Stimulated activated CD4-positive, alpha-beta T cell treated with anti-CD3 and anti-CD28 coated beads, Interleukin-4, amount 100 ng/mL, for 48 hours (primary cell): ENCODE data around the gene RBFOX2.
"Not testable (repeated sequence)": the region's sequence is repeated elsewhere in the genome, so short reads cannot be mapped to it uniquely, and the experiment has no call there.

Experiments
- DNase-seq, 2 donors: peaks; one replicate each; pipeline ENCODE4 v3.0.0-alpha.2; 2020; ENCODE audit warnings: low read depth in 2 of 2

RBFOX2 gene

GRCh38 chr22:35777335-35777975 is 251.2 kb downstream of the RBFOX2 start:
- DNase-seq = no peak

DNA sequence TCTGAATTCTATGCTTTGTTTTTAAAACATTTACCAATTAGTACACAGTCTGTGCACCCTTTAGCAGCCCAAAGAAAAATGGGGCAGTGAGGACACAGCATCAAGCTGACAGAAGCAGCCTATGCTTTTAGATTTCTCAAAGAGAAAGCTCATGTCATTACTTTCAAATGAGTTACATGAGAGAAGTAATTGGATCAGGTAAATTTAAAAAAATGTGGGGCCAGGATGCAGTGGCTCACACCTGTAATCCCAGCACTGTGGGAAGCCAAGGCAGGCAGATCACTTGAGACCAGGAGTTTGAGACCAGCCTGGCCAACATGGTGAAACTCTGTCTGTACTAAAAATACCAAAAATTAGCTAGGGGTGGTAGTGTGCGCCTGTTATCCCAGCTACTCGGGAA is 253.3 kb downstream of the RBFOX2 start:
- DNase-seq = no peak

DNA sequence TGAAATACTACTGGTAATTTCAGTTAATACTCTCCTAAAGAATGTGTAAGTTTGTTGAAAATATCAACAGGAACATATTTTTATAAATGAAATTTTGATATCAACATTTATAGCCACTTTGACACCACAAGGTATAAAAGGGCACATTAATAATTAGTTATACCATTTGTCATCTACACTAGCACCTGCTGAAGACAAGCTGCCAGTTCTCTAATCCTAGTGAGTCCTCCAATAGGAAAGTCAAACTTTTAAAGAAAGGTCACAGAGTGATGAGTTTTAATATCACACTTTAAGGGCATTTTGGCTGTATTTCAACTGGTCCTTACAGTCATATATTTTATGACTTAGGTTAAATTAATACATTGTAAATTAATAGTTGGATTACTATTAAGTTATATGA is 258.6 kb downstream of the RBFOX2 start:
- DNase-seq = no peak

GRCh38 chr22:35766654-35767580 is 261.7 kb downstream of the RBFOX2 start:
- no peak for DNase-seq

DNA sequence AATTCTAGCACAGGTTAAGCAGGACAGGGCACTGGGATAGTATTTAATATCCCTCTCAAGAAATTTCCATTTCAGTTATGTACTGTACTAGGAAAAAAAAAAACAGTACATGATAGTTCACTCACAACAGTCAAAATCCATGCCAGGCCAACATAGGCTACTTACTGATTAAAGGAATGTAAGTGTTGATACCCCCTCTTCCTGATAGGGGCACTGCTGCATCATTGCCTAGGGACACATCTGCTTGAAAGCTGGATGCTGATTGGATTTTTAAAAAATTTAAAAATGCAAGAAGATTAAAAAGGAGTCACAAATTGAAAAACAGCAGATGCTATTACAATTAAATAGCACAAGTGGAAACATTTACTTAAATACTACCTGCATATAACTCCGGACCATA is 267.6 kb downstream of the RBFOX2 start:
- DNase-seq = no peak

- no peak for DNase-seq
Observed at GRCh38 chr22:35758394-35758793, 270.2 kb downstream of the RBFOX2 start.

DNA sequence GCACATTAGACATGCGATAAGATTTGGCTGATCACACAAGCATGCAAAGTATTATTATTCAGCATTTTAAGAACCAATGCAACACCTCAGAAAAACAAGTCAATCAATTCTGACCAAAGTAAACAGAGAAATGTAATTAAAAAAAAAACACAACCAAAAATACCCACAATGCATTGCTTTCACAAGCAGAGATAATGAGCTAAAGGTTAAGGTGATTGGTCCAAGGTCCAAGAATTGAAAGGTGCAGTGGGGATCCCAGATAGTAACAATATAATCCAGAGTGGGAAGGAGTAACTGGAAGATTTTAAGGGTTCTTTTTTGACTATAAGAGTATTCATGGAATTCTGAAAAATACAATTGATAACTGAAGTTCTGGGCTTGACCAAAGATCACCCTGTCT is 271.9 kb downstream of the RBFOX2 start:
- DNase-seq = no peak

DNA sequence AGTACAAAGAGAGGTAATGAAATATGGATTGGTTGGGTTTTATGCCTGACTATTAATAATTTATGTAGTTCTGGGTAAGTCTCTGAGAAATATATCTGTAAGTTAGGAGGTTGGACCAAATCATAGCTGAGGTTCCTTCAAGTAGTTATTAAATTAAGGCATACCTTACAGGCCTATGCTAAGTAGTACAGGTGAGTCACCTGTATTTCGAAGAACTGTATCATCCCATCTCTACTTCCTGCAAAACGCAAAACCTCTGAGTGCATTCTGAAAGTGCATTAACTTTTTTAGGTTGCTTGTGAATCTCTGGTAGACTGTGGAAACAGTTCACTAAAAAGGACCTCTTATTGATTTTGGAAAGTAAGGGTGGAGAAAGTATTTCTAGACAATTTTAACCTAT is 273.9 kb downstream of the RBFOX2 start:
- DNase-seq = no peak

- DNase-seq = no peak
Observed at GRCh38 chr22:35752863-35753189, 275.8 kb downstream of the RBFOX2 start.

DNA sequence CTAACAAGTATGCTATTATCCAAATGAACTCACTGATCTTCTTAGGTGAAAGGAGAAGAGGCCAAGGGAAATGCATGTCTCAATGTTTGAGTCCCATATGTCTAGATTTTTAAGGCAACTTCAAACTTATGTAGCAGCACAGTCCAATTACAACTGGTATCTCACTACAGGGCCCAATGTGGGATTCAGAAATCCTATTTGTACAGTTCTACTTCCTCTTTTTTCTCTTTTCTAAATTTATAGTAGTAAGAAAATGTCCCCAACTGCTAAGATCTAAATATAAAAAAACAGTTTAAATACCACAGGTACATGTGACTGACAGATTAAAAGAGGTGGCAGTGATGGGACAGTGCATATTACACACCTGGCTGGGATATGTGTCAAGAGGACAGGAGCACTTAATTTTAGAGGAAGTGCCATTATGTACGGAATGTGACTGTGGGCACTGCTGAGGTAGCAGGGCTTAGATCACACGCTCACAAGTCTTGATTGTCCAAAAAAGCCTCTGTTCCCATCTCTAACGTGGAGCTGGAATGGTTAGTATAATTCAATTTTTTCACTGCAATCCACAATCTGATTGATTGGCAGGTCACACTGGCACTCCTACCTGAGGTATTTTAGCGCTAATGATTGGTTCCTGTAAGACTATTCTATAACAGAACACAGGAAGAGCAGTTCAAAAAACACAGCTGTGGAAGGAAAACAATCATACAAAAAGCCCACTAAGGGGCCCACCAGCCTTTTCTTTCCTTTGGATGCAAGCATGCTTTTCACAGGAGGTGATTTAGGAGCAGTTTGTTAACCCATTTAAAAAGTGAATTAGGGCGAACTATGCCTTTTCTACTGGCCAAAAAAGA is 276.4 kb downstream of the RBFOX2 start:
- no peak for DNase-seq

GRCh38 chr22:35749808-35750207 is 278.8 kb downstream of the RBFOX2 start:
- DNase-seq = no peak

- no peak for DNase-seq
Observed at GRCh38 chr22:35746946-35747703, 281.5 kb downstream of the RBFOX2 start.

GRCh38 chr22:35746248-35746647 is 282.4 kb downstream of the RBFOX2 start:
- DNase-seq = no peak

DNA sequence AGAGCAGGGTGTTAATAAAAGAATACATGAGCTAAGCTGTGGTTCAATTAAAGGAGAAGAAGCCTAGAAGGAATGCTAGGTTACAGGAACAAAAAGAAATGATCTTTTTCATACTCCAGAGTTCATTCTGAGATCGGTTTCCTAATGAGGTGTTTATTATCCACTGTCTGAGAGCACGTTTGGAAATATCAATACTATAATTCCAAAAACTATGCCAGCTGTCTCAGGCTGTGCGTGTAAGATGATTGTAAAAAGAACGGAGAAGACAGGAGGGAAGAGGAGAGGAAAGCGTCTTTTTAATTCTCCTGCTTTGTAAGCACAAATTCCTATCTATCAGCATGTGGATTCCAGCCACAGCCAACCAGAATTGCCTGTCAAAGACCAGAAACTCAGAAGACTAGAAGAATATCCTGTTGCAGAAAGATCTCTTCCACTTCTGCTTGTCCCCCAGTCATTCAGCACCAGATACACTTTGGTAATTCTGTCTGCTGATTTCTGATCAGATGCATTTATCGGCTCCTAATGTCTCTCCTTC is 285.2 kb downstream of the RBFOX2 start:
- DNase-seq = no peak

GRCh38 chr22:35742342-35743100 is 286.1 kb downstream of the RBFOX2 start:
- DNase-seq = no peak

- no peak for DNase-seq
Observed at GRCh38 chr22:35740616-35741015, 288.0 kb downstream of the RBFOX2 start.

DNA sequence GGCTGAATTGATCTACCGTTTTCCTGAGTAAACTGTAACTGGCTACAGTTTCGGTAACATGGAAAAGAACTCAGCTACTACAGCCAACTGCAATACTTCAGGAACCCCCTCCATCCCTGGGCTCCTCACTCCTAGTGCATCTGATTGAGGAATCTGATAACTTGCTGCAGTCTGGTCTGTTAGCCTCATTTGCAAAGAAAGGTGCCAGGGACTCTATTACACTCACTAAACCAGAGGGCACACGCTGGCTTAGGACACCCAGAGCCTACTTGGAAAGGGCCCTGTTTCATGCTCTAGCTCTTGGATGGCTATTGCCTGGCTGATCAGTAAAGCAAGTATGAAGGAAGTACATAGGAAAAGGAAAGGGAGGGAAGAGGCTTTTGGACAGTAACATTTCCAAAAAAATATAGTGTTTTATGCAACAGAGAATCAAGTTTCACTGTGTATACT is 288.7 kb downstream of the RBFOX2 start:
- DNase-seq = no peak

GRCh38 chr22:35739076-35739930 is 289.3 kb downstream of the RBFOX2 start:
- no peak for DNase-seq

DNA sequence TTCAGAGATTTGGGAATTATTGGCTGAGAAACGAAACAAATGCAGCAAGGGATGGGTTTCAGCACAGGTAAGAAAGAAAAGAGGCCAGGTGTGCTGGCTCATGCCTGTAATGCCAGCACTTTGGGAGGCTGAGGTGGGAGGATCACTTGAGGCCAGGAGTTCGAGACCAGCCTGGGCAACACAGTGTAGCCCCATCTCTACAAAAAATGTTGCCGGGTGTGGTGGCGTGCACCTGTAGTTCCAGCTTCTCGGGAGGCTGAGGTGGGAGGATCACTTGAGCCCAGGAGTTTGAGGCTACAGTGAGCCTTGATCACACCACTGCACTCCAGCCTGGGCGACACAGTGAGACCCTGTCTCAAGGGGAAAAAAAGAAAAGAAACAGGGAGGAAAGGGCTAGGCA is 290.7 kb downstream of the RBFOX2 start:
- DNase-seq = not testable (repeated sequence)

DNA sequence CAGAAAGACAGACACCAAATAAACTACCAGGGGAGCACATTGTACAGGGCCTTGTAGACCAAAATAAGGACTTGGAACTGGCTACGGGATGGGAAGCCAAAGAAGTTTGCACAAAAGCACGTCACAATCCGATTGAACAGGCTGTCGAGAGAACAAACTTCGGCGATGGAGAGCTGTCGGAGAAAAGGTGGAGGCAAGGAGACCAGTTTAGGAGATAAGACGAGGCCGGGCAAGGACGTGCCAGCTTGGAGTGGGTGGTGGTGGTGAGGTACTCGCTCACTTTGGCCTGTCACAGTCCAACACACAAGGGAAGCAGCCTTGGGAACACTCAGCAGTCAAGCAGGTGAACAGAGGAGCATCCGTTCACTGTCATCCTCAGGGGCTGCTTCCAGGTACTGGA is 291.9 kb downstream of the RBFOX2 start:
- DNase-seq = no peak
